NCI-H460 (cell line): ENCODE data around the gene SLC38A8. TPM values are rescaled to one million over a fixed set of nuclear protein-coding genes. Genes with fewer than 3 reads are reported as not detected.

ENCODE experiments used
- DNase-seq: peaks from one replicate; pipeline ENCODE4 v3.0.0-alpha.2; 2016; ENCODE audit warnings: low read depth; ENCODE audit errors: extremely low read depth
- total RNA-seq: library from RNA; depleted of rRNA; stranded (reverse); fragments of >200 nt; shearing (Covaris generic); gene quantifications from 2 replicates; pipeline ENCODE4 v1.2.3, GENCODE V29; 2014

SLC38A8 gene
- total RNA-seq, 1 experiment from 2014 or later = not detected

DNA sequence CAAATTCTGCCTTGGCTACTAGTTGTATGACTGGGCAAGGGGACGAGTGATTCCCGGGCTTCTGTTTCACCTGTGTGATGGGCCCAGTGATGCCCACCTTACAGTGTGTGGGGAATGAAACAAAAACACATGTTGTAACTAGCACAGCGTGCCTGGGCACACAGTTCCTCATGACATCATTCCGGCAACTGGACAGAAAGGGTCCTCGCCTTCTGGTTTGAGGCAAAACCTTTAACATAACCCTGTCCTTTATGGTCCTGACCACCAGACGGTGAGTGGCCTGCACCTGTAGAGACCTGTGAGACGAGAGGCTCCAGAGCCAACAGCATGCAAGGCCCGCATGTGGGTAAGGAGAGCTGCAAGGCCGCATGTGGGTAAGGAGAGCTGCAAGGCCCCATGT, 7.7 kb upstream of the SLC38A8 start:
- DNase-seq = no peak

DNA sequence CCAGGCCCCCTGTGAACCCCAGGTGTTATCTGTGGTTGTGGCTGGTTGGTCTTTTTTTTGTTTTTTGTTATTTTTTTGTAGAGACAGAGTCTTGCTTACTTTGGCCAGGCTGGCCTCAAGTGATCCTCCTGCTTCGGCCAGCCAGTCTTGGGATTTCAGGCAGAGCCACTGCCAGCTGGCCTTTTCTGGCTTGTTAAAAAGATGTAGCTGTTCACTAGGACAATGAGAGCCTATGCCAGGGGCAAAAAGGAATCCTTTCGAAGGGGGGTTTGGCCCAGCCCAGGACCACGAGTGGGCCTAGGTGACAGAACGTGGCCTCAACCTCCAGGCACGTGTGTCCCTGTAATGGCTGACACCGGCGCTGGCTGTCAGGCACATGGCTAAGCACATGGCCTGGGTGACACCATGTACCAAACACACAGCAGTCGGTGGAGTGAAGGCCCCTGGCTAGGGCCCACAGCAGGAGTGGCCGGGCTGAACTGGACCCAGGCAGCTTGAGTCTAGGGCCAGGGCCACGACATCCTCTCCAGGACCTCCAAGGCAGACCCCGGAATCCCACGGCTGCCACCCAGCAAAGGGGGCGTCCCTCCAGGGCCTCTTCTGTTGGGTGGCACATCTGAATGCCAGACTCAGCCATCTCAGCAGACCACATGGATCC, 6.9 kb upstream of the SLC38A8 start:
- DNase-seq = no peak

DNA sequence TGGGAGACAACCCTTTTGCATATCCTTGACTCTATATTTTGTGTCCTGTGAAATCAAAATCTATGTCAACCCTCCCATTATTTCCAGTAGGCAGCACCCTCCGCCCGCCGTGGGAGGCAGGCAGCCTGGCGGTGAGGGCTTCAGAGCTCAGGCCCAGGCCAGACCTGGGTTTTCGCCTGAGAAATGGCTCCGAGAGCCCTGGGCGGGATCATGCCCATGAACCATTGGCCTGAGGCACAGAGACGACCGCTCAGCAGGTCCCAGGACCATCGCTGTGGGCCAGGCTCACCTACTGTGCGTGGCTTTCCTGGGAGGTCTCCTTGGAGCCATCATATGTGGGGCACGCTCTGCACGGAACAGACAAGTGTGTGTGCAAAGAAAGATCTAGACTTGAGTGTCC, 6.3 kb upstream of the SLC38A8 start:
- no peak for DNase-seq

DNA sequence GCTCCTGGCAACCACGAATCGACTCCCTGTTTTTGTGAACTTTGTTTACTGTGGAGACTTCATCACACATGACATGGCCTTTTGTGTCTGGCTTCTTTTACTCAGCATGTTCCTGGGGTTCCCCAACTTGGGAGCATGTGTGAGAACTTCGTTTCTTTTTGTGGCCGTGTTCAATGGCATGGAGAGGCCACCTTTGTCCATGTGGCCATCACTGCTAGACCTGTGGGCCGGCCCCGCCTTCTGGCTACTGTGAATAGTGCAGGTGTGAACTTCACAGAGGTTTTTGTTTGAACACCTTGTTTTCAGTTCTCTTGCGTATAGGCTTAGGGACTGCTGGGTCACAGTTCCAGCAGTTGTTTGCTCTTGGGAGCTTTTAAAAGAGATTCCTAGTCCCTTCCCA, 5.7 kb upstream of the SLC38A8 start:
- no peak for DNase-seq

DNA sequence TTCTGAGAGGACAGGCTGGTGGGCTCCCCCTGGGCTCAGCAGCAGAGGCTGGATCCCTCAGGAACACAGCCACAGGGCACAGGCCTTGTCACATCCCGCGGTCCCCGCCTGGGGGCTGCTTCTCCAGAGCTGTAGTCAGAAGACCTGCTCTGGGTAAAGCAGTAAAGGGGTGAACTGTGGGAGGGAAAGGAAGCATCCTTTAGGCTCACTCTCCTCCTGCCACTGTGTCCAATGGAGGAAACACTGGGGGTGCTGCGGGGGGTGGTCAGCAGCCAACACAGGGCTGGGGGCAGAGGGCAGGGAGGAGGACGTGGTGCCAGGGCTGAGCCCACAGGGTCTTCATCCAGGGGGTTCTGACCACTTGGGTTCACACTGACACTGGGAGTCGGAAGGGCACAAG, 5.0 kb upstream of the SLC38A8 start:
- DNase-seq = no peak

DNA sequence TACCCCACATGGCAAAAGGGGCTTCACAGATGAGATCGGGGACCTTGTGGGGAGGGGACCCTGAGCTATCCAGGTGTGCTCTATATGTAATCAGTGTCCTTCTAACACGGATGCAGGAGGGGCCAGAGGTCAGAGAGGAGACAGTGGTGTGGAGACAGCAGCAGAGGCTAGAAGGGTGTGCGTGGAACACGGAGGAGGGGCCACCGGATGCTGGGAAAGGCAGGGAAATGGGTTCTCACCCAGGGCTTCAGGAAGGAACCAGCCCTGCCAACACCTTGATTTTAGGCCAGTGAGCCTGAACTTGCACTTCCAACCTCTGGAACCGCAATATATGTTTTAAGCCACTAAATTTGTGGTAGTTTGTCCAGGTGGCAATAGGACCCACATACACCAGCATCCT, 4.6 kb upstream of the SLC38A8 start:
- DNase-seq = no peak

DNA sequence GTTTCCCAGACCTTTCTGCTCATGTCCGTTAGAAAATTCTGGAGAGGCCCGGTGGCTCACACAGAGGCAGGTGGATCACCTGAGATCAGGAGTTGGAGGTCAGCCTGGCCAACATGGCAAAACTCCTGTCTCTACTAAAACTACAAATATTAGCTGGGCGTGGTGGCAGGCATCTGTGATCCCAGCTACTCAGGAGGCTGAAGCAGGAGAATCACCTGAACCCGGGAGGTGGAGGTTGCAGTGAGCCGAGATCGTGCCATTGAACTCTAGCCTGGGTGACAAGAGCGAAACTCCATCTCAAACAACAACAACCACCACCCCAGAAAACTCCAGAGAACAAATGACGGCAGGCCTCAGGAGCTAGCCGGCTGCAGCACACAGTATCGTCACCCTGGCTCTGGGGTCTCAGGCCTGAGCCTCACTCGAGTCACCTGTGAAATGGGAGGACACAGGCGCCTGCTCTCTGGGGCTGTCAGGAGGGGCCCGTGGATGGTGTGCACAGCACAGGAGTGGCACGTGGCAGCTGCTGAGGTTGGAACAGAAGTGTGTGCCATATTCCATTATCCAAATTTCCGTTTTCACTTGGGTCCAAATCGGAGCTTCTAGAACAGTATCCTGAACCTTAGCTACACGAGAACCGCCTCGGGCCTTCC, 3.3 kb upstream of the SLC38A8 start:
- DNase-seq = no peak

DNA sequence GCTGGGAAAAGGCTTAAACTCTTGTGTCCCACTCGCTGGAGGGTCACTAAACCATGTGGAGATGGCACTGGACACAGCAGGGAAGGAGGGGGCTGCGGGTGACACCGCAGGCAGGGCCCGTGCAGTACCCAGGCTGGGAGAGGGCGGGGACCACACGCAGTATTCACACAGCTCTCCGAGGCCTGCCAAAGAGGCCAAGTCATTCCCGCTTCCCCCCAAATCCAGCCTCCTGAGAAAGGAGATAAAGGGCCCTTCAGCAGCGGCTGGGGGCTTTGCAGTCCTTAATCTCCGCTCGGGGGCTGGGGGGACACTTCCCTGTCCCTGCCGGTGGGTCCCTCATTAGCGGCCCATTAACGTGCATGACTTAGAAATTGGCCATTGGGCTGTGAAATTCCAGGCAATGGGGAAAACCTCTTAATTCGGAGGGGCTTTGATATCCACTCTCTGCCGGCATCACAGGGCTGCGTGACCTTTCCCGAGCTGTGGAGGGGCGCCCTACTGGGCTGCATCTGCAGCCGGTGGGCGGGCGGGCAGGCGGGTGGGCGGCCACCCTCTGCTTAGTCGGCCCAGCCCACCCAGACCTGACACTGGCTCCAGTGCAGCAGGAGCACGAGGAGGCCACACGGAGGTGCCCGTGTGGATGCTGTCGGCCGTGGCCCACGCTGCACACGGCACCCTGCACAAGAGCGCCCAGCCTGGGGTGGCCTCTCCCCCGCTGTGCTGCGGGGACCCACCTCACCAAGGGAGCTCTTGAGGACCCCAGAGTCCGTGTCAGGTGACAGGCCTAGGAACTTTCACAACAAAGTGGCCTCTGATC, 2.6 kb upstream of the SLC38A8 start:
- no peak for DNase-seq

DNA sequence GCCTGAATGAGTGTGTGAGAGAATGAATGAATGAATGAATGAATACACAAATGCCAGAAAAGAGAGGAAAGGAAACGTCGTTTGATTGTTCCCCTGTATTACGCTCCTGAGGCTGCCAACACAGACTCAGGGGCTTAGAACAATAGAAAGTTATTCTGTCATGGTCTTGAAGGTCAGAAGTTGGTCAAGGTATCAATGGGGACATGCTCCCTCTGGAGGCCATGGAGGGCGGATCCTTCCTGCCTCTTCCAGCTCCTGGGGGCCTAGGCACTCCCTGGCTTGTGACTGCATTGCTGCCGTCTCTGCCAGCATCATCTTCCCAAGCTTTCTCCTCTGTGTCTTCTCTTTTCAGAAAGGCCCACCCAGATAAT, 1.5 kb upstream of the SLC38A8 start:
- DNase-seq = no peak

DNA sequence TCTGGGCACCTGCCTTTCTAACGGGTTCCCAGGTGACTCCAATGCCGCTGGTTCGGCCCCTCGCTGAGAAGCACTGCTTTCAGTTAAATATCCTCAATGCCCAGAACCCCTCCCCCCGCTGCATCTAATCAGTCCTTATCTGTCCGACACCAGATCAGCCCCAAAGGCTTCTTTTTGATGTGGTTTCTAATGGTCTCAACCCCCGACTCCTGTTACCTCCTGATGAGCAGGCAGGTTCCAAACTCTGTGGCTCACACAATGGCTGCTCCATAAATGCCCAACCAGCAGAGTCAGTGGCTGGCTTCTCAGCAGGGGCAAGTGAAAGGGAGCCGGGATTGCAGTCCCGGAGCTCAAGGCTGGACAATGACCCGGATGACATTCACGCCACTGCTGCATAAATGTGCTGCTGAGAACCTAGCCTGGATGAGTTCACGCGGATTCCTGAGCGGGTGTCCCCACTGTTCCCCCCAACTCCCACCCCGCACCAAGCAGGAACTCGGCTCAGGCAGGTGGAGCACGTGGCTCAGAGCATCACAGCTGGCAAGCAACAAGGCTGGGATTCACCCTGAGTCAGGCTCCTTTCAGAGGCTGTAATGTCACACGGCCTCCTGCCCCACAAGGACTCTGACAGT, 1.0 kb upstream of the SLC38A8 start:
- no peak for DNase-seq

DNA sequence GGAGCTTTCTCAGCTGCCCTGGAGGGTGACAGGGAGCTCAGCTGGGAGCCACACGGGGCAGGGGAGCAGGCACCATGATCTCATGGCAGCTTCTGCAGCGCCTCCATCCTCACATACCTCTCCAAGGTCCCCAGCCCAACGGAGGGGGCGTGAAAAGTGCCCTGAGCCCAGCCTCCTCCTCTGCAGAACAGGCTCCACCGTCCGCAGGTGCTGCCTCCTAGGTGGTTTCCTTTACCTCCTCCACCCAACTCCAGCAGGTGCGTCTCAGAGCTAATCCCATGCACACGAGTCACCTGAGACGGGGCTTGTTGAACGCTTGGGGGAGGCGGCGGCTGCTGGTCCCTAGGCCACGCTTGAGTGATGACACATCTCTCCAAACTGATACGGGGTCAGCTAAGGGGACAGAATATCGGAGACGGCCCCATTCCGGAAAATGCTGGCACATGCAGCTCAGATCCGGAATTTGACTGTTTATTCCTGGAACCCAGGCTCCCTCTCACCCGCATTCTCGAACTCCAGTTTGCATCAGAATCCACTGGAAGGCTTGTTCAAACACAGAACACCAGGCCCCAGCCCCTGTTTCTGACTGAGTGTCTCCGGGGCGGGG, 387 bp upstream of the SLC38A8 start:
- no peak for DNase-seq

DNA sequence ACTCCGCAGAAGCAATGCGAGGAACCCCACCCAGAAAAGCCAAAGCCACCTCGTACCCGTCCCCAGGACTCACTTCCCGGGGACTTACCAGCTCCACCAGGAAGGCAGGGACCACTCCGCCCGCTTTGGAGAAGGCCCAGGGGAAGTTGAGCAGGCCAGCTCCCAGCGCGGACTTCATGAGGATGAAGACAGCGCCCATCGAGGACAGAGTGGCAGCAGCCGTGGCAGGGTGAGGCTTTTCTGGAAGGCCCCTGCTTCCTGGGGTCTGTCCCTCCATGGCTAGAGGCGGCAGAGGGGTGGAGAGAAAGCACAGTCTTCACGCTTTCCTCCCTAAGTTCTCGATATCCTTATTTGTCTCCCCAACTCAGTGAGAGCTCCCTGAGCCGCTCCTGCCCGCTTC, 714 bp downstream of the SLC38A8 start:
- DNase-seq = no peak

DNA sequence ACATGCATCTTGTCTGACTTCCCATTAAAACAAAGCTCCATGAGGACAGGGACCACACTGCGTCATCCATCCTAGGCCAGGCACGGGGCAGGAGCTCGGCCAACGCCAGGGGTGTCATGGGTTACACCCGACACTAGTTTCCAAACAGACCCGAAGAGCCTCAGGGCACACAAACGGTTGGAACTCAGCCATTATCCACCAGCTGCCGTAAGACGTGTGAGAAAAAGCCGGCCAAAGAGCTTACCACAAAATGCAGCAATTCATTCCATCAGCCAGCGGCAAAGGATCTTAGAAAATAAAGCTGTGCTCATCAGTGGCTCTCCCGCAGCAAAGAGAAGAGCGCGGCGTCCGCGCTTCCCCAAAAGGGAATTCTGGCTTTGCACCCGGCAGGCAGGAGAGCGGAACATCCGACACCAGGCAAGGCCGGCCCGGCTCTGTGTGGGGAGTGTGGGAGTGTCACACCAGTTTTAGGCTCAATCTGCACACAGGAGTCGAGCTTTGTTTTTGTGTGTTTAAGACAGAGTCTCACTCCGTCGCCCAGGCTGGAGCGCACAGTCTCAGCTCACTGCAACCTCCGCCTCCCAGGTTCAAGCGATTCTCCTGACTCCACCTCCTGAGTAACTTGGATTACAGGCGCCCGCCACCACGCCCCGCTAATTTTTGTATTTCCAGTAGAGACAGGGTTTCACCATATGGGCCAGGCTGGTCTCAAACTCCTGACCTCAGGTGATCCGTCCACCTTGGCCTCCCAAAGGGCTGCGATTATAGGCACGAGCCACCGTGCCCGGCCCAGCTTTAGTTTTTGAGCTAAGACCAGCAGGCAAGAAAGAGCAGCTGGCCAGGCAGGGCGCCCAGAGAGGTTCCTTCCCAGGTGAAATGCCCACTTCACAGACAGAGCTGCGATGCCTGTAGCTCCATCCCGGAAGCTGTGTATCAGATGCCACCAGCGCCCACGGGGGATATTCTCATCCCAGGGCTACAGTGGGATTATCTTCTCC, 1.5 kb downstream of the SLC38A8 start:
- DNase-seq = no peak

DNA sequence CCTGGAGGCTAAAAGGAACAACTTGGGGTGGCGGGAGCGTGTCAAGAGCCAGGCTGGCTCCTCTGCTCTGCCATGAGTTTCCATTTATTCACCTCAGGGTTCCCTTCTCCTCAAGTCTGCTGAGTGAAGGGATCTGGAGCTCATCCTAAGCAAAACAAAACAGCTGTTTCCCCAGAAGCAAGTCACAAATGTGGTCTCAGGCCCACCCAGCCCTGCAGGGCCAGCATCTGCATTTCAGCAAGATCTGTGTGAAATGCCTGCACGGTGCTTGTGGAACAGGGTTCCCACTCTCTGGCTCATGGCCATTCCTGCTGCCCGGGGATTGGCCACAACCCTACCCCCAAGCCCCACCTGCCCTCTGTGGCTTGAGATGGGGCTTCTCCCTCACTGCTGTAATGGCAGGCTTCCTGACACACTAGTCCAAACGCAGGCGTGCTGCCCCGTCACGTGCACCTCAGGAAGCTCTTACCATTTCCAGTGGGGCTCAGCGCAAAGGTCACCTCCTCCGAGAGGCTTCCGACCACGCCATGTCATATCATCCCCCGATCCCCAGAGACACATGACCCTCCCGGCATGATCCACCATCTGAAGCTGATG, 2.3 kb downstream of the SLC38A8 start:
- DNase-seq = no peak

DNA sequence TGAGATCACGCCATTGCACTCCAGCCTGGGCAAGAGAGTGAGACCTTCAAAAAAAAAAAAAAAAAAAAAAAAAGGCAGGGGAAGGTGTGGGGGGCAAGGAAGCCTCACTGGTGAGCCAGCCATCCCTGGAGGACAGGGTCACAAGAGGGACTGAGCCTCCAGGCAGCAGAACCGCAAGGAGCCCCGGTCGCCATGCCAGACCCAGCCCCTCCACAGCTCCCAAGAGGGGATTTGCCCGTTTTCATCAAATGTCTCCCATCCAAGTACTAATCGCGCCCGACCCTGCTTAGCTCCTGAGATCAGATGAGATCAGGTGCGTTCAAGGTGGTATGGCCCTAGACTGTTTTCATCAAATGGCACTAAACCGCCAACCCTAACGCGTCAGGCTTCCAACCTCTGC, 2.9 kb downstream of the SLC38A8 start:
- DNase-seq = no peak

DNA sequence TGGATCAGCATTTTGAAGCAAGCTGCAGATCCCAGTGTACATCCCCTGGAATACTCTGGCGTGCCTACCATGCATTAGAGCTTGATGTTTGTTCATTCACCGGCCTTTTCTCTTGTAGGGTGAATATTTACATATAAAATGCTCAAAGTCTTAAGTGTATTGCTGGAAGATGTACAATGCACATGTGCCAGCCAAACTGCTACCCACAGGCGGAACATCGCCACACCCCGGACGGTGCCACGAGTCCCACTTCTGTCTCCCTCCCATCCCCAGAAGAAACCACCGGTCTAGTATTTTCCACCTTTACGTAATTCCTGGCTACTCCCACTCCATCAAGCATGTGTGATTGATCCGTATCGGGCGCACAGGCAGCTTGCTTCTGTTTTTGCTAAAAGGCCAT, 4.1 kb downstream of the SLC38A8 start:
- no peak for DNase-seq

DNA sequence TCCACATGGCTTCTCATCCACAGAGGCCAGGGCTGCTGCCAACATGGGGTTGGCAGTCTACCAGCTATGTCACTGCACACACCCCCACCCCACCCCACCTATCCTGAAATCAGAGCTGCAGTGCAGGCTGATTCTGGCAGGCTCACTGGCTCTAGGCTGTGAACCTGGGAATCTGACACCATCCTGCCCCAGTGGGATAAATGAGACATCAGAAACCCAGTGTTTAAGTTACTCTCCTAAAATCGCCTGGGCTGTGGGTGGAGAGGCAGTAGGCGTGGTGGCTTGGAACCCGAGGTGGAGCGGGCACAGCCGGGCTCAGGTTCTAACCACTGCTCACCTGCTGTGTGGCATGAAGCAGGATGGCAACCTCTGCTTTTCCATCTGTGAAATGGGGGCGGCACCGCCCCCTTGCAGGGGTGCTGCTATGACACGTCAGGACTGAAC, 5.6 kb downstream of the SLC38A8 start:
- DNase-seq = no peak

DNA sequence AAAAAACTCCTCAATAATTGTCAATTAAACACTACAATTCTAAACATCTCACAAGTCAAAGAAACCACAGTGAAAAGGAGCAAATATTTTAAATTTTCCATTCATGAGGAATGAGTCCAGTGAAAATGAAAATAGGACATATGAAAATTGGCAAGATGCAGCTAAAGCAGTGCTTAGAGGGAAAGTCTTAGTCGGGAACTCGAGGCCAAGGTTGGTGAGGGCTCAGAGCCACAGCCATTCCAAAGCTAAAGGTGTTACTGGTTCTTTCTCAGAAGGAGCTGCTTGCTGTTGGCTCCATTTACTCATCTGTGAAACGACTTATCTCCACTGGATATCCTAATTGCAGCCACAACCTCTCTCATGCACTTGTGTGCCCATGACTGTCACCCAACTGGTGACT, 6.5 kb downstream of the SLC38A8 start:
- DNase-seq = no peak

DNA sequence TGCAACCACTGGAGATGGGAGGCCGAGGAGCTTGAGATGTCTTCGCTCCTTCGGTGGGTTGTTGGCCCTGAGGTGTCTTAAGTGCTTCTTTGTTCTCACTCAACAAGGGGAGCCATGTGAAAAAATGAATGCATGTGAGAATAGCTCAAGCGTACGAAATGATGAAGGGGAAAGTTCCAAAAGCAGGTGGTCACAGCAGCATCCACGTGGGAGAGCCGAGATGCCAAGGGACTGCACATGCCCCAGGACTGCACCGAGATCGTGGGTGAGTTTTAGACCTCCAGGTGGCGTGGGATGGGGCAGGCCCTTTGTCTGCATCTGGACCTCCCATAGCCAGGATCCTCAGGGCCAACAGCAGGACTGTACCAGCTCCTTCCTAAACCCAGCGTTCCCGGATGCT, 8.1 kb downstream of the SLC38A8 start:
- DNase-seq = no peak
